HG02840 (cell line): ENCODE results near the gene CCBE1.
"Not testable (repeated sequence)": the region's sequence is repeated elsewhere in the genome, so short reads cannot be mapped to it uniquely, and the experiment has no call there.

ENCODE experiments used
- ATAC-seq: cut with Tn5 transposase; IDR thresholded peaks from one replicate; pipeline ENCODE4 v1.9.1; 2021; ENCODE audit warnings: mild to moderate bottlenecking, moderate library complexity, moderate number of reproducible peaks; ENCODE audit not compliant: unreplicated experiment, low FRiP score

The CCBE1 gene

DNA sequence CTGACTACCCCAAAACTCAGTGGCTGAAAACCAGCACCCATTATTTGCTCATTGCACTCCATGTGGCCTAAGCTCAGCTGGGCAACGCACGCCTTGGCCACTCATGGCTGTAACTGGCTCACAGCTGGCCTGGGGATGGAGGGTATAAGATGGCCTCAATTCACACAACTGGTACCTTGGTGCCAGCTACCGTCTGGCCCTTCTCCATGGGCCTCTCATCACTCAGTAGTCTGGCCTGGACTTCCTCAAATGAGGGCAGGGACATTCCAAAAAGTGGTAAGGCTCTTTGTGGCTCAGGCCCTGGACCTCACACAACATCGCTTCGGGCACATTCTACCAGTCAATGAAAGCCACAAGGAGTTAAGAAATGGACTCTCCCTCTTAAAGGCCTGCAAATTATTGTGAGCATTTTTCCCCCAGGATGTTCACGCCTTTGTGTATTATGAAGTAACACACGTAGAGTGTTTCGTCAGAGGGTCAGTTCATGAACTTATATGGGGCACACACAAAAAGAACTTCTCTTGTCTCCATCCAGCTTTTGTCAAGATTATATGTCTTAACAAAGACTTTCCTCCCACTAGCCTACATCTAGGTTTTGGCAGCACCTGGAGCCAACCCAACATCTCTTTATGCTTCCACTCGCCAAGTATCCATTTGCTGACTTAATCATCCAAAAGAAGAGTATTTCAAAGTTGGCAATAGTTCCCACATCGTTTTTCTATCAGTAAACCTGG, 145.2 kb downstream of the CCBE1 start:
- no peak for ATAC-seq

- ATAC-seq = no peak
Measured at GRCh38 chr18:59550174-59550516, 147.1 kb downstream of the CCBE1 start.

GRCh38 chr18:59549503-59550173, 147.6 kb downstream of the CCBE1 start:
- ATAC-seq = no peak

- ATAC-seq = no peak
Measured at GRCh38 chr18:59547581-59548182, 149.5 kb downstream of the CCBE1 start.

- ATAC-seq = no peak
Measured at GRCh38 chr18:59546188-59546587, 151.0 kb downstream of the CCBE1 start.

DNA sequence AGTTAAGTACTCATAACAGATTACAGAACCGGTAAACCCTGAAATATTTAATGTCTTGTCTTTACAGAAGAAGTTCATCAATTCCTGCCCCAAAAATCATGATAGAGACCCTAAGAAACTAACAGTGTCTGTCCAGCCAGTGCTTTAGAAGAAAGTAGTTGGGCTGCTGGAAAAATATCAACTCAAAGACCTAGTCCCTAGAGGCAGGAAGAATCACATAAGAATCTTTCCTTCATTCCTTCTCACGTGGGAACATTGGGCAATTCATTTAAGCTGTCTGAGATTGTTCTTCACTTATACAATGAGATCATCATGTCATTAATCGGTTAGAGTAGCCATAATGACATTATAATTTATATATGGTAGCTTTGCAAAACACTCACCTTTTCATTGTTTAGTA, 156.4 kb downstream of the CCBE1 start:
- no peak for ATAC-seq

- ATAC-seq = no peak
Measured at GRCh38 chr18:59540346-59540745, 156.9 kb downstream of the CCBE1 start.

- ATAC-seq = no peak
Measured at GRCh38 chr18:59539108-59539507, 158.1 kb downstream of the CCBE1 start.

DNA sequence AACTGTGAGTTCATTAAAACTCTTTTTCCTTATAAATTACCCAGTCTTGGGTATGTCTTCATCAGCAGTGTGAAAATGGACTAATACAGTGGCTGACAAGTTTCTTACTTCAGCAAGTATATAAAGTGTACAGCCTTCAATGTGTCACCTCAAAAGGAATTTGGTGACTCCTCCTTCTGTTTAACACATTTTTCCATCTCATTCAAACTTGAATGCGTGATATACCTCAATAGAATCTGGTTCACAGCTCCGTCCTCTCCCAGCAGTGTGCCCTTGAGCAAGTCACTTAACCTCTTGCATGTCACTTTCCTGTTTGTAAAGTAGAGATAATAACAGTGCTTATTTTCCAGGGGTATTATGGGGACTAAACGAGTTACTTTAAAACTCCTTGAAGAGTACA, 159.6 kb downstream of the CCBE1 start:
- no peak for ATAC-seq

GRCh38 chr18:59536166-59536565, 161.1 kb downstream of the CCBE1 start:
- no peak for ATAC-seq

GRCh38 chr18:59535055-59535454, 162.2 kb downstream of the CCBE1 start:
- ATAC-seq = no peak

- no peak for ATAC-seq
Measured at GRCh38 chr18:59528866-59529265, 168.4 kb downstream of the CCBE1 start.

DNA sequence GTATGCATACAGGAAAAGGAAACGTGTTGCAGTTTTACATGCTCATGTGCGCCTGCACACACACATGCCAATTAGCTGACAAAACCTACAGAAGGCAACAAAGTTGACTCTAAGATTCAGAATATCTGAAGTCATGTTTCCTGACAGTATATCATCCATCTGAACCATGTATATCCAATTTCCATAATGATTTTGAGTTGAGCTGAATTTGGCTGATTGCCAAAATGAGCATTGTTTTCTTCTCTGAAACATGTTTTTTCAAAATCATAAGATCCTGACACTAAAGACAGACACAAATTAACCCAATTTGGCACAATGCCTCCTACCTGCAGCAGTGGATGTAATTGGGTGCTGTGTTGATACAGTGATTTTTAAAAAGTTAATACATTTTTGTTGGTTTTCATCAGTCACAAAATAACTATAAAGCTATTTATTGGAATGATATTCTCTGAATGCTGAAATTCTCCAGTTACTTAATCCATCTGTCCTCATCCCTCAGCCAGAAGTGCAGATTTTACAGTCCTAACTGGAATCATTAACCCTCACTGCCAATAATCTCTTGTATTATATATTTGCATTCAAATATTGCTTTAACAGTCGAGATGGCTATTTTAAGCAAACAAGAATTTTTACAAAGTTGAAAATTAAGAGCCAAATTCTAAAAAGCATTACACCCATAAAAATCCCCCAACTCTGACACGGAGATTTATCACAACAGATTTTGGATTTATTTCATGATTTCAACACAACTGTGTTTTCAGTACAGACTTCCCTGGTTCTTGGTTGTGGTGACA, 176.5 kb downstream of the CCBE1 start:
- ATAC-seq = no peak

DNA sequence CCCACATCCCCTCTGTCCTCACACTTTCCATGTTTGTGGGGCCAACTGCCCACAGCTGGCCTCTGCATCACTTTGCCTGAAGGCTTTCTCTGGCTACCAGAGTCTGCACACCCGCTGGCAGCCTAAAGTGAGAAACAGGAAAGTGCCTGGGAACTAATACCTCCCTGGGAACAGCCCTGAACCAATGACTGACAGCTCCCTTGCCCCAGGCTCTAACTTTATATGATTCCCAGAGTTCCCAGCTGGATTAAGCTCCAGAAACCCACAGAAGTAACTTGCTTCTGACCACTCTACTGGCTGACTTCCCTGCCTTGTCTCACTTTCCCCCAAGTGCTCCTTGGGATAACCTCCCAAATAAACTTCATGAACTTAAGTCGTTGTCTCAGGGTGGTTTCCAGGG, 178.5 kb downstream of the CCBE1 start:
- no peak for ATAC-seq

DNA sequence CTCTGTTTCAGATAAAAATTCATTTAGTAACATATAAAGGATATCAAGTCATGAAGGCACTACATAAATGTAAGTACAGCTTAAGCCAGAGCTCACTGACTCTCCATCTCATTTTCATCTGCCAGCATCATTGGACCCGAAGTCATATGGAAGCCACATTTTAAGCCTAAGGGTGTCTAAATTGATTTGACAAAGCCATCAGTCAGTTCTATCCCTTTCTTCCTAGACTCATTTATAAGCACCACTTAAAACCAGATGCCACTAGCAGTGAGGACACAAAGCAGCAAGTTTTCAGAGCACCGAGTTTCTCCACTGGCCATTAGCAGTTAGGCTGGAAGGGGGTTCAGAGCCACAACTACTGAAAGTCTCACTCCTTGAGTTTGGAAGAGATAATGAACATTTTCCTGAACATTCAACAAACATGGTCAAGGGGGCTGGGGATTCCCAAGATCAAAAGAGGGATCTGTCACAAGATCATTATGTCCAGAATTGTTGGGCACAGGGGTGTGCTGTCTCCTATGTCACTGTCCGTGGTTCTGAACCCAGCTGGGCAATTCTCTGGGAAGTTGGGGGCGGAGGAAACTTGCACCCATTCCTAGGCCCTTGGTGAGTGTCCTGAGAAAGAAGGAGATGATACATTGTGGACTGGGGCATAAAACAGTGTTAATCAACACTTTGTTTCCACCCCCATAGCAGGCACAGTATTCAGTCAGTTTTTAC, 179.6 kb downstream of the CCBE1 start:
- ATAC-seq = no peak

GRCh38 chr18:59516356-59517155, 180.7 kb downstream of the CCBE1 start:
- no peak for ATAC-seq

DNA sequence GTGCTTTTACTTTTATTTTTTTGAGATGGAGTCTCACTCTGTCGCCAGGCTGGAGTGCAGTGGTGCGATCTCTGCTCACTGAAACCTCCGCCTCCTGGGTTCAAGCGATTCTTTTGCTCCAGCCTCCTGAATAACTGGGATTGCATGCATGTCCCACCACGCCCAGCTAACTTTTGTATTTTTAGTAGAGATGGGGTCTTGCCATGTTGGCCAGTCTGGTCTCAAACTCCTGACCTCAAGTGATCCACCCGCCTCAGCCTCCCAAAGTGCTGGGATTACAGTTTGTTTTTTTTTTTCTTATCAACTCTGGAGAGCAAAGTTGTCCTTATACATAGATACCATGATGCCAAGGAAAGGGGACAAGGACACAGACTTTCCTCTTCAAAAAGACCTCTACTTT, 181.3 kb downstream of the CCBE1 start:
- ATAC-seq = not testable (repeated sequence)

- no peak for ATAC-seq
Measured at GRCh38 chr18:59515147-59515546, 182.1 kb downstream of the CCBE1 start.

GRCh38 chr18:59514203-59514602, 183.0 kb downstream of the CCBE1 start:
- no peak for ATAC-seq
